ENCODE results near the gene IGF1R.

- no peak for TF ChIP-seq HDAC2 (CRISPR knock-in tag; IDR thresholded peaks at IDR 0.05)
- no peak for TF ChIP-seq ZNF274 (CRISPR knock-in tag; IDR thresholded peaks at IDR 0.05)
- TF ChIP-seq ZNF772 (CRISPR knock-in tag; IDR thresholded peaks at IDR 0.05), result no peak
- no peak for TF ChIP-seq NR2F6 (IDR thresholded peaks at IDR 0.05)
- no peak for TF ChIP-seq NR2F6 (CRISPR knock-in tag; IDR thresholded peaks at IDR 0.05)
- TF ChIP-seq JUND (CRISPR knock-in tag; IDR thresholded peaks at IDR 0.05), result no peak
- TF ChIP-seq ZNF773 (CRISPR knock-in tag; IDR thresholded peaks at IDR 0.05; ENCODE audit: borderline replicate concordance), result no peak
- no peak for TF ChIP-seq NFE2 (CRISPR knock-in tag; IDR thresholded peaks at IDR 0.05)
- TF ChIP-seq CTCF (CRISPR knock-in tag; IDR thresholded peaks at IDR 0.05), result no peak
- no peak for TF ChIP-seq TAF1 (CRISPR knock-in tag; IDR thresholded peaks at IDR 0.05)
- TF ChIP-seq ZBTB46 (CRISPR knock-in tag; IDR thresholded peaks at IDR 0.05; ENCODE audit: borderline replicate concordance), result no peak
- no peak for TF ChIP-seq ZNF780A (CRISPR knock-in tag; IDR thresholded peaks at IDR 0.05)
Observed at GRCh38 chr15:98863983-98864382, 215.6 kb downstream of the IGF1R start.
